Activated T-cell treated with anti-CD3 and anti-CD28 coated beads for 48 hours (primary cell): ENCODE data around the gene SKA2.
A peak's percentile ranks its signal among the peaks of the same experiment; 100 is the strongest.
"Not testable (repeated sequence)": the region's sequence is repeated elsewhere in the genome, so short reads cannot be mapped to it uniquely, and the experiment has no call there.

Experiments
- DNase-seq: peaks from one replicate; pipeline ENCODE4 v3.0.0-alpha.2; 2020; ENCODE audit warnings: low read depth

SKA2 gene

DNA sequence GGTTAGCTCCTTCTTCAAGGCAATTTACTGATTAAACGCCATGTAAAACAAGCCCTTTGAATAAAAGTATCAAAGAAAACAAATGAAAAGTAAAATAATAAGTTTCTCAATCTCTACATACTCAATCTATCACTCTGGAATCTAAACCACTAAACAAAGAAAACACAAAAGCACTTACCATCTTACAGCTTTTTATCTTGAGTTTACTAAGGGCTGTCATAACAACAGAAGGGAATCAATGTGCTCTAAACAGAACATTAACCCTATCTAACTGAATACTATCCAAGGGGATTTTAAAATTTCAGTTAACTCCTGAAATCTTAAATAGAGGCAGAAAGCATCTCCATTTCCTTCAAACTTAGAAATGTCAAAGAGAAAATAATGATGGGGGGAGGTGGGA is 3.4 kb downstream of the SKA2 start:
- no peak for DNase-seq

DNA sequence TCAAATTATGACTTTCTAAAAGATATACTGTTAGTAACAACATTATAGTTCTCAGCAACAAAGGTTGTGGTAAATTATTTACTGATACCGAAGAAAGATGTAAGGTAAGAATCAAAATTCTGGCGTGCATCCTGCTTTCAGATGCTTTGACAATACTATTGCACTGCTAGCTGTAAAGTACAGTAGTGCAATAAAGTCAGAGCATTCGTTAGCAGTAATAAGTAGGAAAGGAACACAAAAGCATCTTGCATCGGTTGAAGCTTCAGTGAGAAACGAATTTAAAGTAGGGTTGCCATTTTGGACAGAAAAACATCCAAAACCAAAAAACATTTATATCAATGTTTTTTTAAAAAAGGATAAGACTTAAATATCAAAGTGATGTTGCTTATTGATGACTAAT is 4.0 kb downstream of the SKA2 start:
- DNase-seq = no peak

DNA sequence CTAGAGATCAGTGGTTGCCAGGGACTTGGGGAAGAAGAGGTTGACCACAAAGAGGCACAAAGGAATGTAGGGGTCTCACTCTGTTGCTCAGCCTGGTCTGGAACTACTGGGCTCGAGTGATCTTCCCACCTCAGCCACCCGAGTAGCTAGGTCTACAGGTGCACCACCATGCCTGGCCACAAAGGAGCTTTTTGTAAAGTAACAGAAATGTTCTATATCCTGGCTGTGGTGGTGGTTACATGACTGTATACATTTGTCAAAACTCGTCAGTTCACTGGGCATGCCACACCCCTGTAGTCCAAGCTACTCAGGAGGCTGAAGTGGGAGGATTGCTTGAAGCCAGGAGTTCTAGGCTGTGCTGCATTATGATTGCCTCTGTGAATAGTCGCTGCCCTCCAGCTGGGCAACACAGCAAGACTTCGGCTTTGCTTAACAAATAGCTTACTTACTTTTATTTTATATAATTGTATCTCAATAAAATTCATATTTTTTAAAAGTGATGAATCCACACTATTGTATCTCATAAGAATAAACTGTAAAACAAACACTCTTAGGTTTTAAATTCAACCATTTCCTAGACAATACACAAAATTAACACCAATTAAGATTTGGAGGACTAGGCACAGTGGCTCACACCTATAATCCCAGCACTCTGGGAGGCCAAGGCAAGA is 5.0 kb downstream of the SKA2 start:
- no peak for DNase-seq

DNA sequence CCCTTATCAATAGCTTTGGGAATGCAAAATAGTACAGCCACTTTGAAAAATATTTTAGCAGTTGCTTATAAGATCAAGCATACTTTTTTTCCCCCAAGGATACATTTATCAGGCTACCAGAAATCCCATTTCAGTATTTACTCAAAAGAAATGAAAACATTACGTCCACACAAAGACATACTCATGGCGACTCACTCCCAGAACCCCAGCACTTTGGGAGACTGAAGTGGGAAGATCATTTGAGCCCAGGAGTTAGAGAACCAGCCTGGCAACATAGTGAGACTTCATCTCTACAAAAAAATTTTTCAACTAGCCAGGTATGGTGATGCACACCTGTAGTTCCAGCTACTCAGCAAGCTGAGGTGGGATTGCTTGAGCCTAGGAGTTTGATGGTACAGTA is 5.9 kb downstream of the SKA2 start:
- DNase-seq = no peak

DNA sequence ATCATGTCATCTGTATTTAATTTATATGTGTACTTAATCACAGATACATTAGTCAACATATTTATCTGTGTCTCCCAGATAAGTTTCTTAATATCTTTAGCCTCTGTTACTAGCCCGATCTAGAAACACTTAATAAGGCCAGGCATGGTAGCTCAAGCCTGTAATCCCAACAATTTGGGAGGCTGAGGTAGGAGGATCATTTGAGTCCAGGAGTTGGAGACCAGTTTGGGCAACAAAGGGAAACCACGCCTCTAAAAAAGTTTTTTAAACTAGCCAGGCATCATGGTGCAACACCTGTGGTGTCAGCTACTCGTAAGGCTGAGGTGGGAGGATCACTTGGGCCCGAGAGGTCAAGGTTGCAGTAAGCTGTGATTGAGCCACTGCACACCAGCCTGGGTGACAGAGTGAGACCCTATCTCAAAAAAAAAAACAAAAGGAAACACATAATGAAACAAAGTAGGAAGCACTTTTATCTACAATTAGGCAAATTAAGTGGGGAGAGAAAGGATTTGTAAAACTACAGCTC is 9.4 kb downstream of the SKA2 start:
- DNase-seq = no peak

DNA sequence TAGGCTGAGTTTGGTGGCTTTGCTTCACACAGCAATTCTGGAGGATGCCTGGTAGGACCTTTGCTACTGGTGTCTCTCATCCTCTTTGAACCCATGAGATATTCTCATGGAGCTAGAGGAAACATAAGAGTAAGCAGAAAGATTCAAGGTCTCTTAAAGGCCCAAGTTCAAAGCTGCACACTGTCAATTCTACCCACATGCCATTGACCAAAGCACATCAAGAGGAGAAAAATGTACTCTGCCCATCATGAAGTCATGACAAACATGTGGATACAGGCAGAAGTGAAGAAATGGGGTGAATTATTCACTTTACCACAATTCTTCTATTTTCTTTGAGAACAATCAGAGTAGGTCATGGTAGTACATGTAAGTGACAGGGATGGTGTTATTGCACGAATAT is 13.1 kb downstream of the SKA2 start:
- DNase-seq = no peak

DNA sequence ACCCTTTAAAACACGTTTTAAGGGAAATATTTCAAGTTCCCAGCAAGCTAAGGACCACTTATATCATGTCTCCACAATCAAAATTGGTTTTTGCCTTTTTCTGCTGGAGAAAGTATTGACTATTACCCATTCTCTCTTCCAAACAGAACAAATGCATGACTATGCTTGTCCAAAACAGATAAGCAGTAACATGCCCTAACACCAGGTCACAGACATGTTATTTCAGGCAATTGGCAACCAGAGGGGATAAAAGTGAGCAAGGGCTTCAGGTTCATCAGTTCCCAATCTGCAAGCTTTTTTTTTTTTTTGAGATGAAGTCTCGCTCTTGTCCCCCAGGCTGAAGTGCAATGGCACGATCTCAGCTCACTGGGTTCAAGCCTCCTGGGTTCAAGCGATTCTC is 15.0 kb downstream of the SKA2 start:
- DNase-seq = no peak

DNA sequence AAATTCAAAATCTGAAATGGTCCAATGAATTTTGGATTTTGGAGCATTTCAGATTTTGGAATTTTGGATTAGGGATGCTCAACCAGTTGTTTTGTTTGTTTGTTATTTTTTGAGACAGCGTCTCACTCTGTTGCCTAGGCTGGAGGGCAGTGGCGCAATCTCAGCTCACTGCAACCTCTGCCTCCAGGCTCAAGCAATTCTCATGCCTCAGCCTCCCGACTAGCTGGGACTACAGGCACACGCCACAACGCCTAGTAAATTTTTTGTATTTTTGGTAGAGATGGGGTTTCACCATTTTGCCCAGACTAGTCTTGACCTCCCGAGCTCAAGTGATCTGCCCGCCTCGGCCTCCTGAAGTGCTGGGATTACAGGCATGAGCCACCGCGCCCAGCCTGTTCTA is 16.6 kb downstream of the SKA2 start:
- DNase-seq = not testable (repeated sequence)

DNA sequence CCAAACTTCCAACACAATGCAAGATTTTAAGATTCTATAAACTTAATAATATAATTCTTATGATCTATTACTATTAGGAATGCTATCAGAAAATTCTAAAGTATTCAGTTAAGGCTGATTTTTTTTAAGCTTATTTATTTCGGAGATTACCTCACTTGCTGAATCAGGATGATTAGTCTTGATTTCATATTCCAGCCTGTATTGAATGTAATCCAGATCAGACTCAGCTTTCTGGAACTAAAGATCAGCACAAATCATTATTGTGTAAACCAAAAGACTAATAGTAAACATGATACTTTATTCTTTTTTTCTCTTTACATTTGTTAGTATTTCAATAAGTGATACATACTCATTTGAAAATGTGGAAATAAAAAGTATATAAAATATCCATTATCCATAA is 23.9 kb downstream of the SKA2 start:
- DNase-seq = no peak

DNA sequence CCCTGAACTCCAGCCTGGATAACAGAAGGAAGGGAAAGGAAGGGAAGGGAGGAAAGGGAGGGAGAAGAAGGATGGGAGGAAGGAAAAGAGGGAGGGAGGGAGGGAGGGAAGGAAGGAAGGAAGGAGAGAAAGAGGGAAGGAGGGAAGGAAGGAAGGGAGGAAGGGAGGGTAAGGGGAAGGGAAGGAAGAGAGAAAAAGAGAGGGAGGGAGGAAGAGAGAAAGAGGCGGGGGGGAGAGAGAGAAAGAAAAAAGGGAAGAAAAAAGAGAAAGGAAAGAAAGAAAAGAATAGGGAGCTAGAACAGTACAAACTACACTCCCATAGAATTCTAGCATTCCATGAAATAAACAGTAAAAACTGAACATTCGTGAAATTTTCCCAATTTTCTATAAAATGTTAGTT is 25.2 kb downstream of the SKA2 start:
- DNase-seq = no peak

DNA sequence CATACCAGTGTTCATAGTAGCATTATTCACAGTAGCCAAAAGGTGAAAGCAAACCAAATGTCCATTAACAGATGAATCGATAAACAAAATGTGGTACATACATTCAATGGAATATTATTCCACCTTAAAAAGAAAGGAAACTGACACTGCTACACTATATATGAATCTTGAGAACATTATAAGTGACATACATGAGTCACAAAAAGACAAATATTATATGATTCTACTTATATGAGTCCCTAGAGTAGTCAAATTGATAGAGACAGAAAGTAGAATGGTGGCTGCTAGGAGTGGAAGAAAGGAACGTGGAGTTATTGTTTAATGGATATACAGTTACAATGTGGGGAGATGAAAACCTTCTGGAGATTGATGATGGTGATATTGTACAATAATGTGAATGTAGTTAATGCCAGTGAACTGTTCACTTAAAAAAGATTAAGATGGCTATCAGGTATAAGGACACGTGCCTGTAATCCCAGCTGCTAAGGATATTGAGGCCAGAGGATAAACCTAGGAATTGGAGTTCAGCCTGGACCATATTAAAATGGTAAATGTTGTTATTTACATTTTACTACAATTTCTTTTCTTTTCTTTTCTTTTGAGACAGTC is 28.1 kb downstream of the SKA2 start:
- no peak for DNase-seq

DNA sequence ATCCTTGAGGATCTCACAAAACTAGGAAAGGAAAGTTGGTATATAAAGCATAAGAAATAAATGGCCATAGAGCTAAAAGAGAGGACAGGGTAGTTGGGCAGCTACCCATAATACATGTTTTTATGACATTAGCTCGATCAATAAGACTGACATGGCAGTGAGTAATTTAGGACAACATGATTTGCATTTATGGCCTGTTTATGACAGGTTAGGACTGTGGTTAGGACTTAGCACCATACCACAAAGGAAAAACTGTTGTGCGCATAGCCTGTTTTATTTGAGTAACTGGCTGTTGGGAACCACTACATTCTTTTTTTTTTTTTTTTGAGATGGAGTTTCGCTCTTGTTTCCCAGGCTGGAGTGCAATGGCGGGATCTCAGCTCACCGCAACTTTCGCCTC is 30.3 kb downstream of the SKA2 start:
- DNase-seq = no peak

DNA sequence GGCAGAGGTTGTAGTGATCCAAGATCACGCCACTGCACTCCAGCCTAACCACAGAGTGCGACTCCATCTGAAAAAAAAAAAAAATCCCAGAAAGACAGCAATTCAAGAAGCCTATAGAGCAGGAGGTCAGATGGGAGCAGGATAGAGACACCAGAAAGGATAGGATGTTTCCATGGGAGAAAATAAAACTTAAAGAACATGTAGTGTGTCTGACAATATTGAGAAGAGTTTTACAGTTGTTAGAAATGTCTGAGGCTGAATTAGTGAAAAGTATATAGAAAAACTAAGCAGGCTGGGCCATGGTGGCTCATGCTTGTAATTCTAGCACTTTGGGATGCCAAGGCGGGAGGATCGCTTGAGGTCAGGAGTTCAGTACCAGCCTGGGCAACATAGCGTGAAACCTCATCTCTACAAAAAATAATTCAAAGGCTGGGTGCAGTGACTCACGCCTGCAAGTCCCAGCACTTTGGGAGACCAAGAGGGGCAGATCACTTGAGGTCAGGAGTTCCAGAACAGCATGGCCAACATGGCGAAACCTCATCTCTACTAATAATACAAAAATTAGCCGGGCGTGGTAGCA is 33.0 kb downstream of the SKA2 start:
- DNase-seq = no peak

DNA sequence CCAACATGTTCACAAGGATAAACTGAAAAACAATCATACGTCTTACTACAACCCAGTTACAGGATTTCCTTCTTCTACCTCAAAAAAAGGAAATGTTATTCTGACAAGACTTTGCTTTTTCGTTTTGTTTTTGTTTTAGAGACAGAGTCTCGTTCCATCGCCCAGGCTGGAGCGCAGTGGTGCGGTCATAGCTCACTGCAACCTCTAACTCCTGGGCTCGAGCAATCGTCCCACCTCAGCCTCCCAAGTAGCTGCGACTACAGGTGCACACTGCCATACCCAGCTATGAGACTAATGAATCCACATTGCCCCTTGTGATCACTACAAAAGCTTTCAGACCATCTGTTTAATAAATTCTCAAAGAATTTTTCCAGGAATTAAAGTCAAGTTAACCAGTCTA is 39.5 kb downstream of the SKA2 start:
- DNase-seq = no peak

DNA sequence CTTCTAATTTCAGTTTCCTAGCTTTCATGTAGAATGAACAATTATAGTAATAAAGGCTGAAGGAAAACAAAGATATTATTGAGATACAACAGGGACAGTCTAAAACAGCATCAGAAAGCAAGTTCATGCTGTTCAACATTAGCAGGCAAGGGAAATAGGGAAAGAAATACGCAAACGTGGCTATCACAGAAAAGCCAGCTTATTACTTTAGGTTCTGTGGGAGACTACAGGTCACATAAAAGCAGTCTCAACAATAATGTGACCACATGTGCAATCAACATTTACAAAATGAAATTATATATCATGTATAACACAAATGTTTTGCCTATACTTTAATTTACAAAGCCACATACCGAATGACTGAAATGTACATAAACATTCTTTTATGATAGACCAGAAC is 43.4 kb downstream of the SKA2 start:
- no peak for DNase-seq

DNA sequence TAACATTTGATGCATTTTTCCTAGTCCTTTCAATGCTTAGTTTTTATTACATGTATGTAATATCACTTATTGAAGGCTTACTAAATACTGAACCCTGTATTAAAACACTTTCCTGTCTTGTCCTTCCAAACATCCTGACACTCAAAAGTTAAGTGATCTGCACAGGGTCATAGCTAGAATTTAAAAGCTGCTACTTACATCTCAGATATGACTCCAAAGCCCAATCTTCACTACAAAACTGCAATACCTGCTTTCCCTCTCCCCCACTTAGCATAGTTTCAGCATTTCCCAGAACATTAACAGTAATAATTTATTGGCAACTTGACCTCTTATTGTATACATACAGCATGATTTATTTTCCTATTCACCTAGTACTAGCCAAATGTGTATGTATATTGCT is 44.0 kb downstream of the SKA2 start:
- no peak for DNase-seq

DNA sequence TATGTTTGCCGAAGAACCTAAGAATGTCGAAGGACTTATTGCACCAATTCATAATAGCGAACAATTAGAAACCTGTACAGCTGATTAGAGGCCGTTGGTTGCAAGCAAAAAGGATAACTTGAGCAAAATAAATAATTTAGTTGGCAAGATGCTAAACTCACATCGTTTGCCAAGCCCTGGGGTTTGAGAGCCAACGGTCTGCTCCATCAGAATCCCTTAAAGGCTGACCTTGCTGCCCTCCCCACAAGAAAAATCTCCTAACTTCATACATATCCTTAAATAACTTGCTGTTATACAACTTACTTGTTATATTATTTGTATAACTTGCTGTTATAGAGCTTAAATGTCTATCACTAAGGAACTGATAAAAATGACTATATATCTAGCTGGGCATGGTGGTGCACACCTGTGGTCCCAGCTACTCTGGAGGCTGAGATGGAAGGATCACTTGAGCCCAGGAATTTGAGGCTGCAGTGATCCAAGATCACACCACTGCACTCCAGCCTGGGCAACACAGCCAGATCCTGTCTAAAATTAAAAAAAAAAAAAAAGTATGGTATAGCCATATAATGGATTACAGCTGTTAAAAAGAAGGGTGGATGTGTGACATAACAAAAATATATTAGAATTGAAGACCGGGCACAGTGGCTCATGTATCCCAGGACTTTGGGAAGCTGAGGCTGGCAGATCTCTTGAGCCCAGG is 46.4 kb downstream of the SKA2 start:
- DNase-seq = no peak

DNA sequence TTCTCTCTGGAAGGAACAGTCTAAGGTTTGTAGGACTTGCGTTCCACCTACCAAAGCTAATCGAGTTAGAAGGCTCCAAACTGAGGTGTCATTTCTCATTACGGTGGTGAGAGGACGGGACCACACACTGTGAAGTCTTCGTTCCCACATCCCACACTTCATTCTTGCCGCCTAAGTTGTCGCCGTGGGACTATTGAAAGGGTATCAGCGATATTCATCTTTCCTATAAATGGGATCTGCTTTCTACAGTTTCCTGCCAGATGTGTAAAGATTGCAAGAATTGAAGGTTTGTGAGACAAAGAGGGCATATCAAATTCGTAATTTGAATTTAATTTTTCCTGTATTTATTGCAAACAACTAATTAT is 47.7 kb downstream of the SKA2 start:
- DNase-seq = no peak

DNA sequence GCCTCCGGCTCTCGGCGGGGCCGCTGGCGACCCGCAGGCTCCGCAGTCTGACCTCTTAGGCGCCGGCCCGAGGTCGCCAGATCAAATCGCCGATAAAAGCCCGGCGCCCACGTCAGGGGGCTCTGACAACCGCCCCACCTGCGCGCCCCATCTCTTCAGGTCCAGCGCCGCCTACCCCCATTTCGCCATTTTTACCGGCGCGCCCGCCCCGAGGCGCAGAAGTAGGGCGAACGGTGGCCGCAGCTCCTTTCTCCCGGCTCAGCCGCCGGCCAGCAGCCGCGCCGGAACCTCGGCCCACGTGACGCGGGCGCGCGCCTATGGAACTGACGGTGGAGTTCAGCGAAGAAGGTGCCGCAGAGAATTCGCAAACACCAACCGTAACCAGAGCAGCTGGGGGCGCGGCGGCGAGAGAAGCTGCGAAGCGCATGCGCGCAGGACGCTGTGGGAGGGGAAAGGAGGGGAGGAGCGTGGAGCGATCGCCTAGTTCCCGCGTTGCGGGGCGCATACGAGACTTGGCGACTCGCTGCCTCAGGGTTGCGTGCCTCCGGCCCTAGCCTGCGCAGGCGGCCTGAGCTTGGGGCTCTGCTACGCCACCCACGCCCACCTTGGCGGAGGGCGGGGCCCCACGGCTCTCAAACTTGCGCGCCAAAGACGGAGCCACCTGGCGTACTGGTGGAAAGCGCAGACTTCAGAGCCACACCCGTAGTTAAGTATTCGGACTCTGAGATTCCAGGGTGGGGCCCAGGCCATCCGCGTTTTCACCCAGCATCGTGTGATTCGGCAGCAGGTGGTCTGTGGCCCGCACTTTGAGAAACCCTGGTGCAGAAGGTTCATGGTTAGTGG is 48.3 kb downstream of the SKA2 start, which contains the start of gene TRIM37:
TRIM37 (minus strand) TSS at position 418 of the 843 bp plus-strand sequence. CDS start 419 bp downstream, outside the sequence.
- peak; percentile 99 for DNase-seq

DNA sequence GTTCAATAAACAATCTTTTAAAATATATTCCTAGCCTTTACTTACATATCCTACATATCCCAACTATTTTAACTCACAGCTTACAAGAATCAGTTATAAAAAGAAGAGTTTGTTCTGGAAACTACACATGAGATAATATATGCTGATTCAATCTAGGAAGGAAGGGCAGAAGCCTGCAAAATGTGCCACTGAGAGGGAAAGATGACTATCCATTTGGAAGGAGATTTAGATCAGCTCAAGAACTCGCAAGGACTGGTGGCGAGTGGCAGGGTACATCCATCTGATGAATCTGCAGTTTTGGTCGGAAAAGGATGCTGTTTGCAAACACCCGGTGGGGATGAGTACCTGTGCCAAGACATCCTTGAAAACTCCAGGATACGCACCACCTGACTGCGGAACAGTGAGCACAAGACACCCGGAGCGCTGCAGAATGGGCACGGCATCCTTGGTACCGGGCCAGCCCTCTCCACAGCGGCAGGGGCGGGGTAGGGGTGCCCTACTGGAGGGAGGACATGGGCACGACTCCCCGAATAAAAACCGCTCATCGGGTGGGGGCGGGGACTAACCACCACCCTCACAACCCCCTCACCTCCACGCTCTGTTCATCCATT is 49.0 kb downstream of the SKA2 start:
- peak; percentile 53 for DNase-seq

DNA sequence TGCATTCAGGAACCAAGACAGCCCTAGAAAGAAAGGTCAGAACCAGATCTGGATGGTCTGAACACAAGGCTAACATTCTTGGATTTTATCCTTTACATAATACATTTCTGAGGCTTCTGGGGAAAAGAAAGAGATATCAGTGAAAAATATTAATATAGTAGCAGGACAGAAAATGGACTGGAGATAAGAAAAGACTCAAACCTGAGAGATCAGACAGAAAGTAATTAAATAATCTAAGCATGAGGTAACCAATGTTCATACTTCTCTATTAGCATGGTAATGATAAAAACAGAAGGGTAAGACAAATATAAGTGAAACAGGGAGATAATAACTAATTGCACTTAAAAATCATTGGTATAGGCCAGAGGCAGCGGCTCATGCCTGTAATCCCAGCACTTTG is 53.8 kb downstream of the SKA2 start:
- no peak for DNase-seq

DNA sequence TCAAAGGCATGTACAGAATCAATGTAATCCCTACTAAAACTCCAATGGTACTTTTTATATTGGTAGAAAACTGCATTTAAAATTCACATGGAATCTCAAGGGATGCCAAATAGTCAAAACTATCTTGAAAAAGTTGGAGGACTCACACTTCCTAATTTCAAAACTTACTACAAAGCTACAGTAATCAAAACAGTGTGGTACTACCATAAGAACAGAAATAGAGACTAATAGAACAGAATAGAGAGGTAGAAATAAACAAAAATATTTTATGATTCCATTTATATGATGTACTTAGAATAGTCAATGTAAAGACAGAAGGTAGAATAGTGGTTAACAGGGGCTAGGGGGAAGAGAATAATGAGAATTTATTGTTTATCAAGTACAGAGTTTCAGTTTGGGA is 57.1 kb downstream of the SKA2 start:
- no peak for DNase-seq
